HG02973 (cell line): ENCODE data around the gene AHDC1.

ENCODE experiments used
- ATAC-seq: cut with Tn5 transposase; IDR thresholded peaks from one replicate; pipeline ENCODE4 v1.9.1; 2021; ENCODE audit warnings: moderate library complexity; ENCODE audit not compliant: unreplicated experiment

The AHDC1 gene

GRCh38 chr1:27489501-27489972 is 114.4 kb downstream of the AHDC1 start:
- peak; percentile 28 for ATAC-seq

GRCh38 chr1:27487966-27488884 is 115.7 kb downstream of the AHDC1 start:
- ATAC-seq: no peak

DNA sequence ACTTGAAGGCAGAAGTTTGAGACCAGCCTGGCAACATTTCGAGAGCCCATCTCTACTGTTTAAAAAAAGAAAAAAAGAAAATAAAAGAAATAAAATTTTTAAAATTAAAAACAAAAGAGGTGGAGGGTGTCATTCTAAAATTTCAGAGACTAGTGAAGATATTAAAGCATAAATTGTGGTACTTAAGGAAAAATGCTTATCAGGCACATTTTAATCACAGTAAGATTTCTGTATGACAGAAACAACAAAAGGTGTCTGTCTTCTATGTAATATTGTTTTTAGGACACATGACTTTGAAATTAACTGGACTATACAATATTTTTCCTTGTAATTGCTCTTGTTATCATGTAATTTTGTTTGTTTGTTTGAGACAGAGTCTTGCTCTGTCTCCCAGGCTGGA is 118.6 kb downstream of the AHDC1 start:
- no peak for ATAC-seq
